HepG2 (cell line): ENCODE data around the gene MTSS2. TPM values are rescaled to one million over a fixed set of nuclear protein-coding genes. Genes with fewer than 3 reads are reported as not detected.
A peak's percentile ranks its signal among the peaks of the same experiment; 100 is the strongest.

Experiments used
- DDIT3 ChIP-seq: sonication (generic); formaldehyde crosslinking; IDR thresholded peaks from 2 replicates; pipeline ENCODE4 v1.4.0; 2020; ENCODE audit warnings: mild to moderate bottlenecking, missing genetic modification reagents
- ELF1 ChIP-seq: sonication (generic); formaldehyde crosslinking; IDR thresholded peaks from 2 replicates; pipeline ENCODE4 v1.4.0; 2020; ENCODE audit warnings: missing genetic modification reagents
- FOXC1 ChIP-seq: sonication (generic); formaldehyde crosslinking; IDR thresholded peaks from 2 replicates; pipeline ENCODE4 v1.8.0; 2022; ENCODE audit warnings: mild to moderate bottlenecking, missing genetic modification reagents, borderline replicate concordance
- GTF2F1 ChIP-seq: fragments of 150-350 bp; IDR thresholded peaks from 2 replicates; pipeline ENCODE4 v1.6.1; 2014; ENCODE audit warnings: low read length
- IRX3 ChIP-seq: sonication (generic); formaldehyde crosslinking; IDR thresholded peaks from 2 replicates; pipeline ENCODE4 v1.8.1; 2023; ENCODE audit warnings: mild to moderate bottlenecking, low read depth, missing genetic modification reagents, borderline replicate concordance
- KDM3A ChIP-seq: IDR thresholded peaks from 2 replicates; pipeline ENCODE4 v1.6.1; 2018; ENCODE audit warnings: low read depth, missing compliant biosample characterization
- MYPOP ChIP-seq: sonication (generic); formaldehyde crosslinking; IDR thresholded peaks from 2 replicates; pipeline ENCODE4 v1.8.1; 2023; ENCODE audit warnings: mild to moderate bottlenecking, moderate library complexity, missing genetic modification reagents
- NR0B2 ChIP-seq: sonication (generic); formaldehyde crosslinking; IDR thresholded peaks from 2 replicates; pipeline ENCODE4 v1.4.0; 2020; ENCODE audit warnings: mild to moderate bottlenecking, missing genetic modification reagents
- NR2F2 ChIP-seq: IDR thresholded peaks from 2 replicates; pipeline ENCODE4 v1.6.1; 2012; ENCODE audit warnings: low read depth, inconsistent platforms, borderline replicate concordance
- TAF1 ChIP-seq: sonication (generic); formaldehyde crosslinking; IDR thresholded peaks from 2 replicates; pipeline ENCODE4 v1.4.0; 2020; ENCODE audit warnings: missing genetic modification reagents
- TBL1XR1 ChIP-seq: fragments of 150-350 bp; IDR thresholded peaks from 2 replicates; pipeline ENCODE4 v1.6.1; 2014; ENCODE audit warnings: borderline replicate concordance, low read length; ENCODE audit not compliant: partially characterized antibody
- ZFYVE20 ChIP-seq: sonication (generic); formaldehyde crosslinking; IDR thresholded peaks from 2 replicates; pipeline ENCODE4 v1.8.0; 2023; ENCODE audit warnings: low read depth, mild to moderate bottlenecking, moderate library complexity, missing genetic modification reagents, borderline replicate concordance
- ZNF136 ChIP-seq: sonication (generic); formaldehyde crosslinking; IDR thresholded peaks from 2 replicates; pipeline ENCODE4 v1.8.1; 2022; ENCODE audit warnings: low read depth, mild to moderate bottlenecking, moderate library complexity, missing genetic modification reagents
- ZNF232 ChIP-seq: sonication (generic); formaldehyde crosslinking; IDR thresholded peaks from 2 replicates; pipeline ENCODE4 v1.4.0; 2020; ENCODE audit warnings: missing genetic modification reagents, borderline replicate concordance
- ZNF256 ChIP-seq: sonication (generic); formaldehyde crosslinking; conservative IDR thresholded peaks from 2 replicates; pipeline ENCODE4 v1.4.0; 2020; ENCODE audit warnings: missing genetic modification reagents
- ZNF33B ChIP-seq: sonication (generic); formaldehyde crosslinking; IDR thresholded peaks from 2 replicates; pipeline ENCODE4 v1.5.1; 2020; ENCODE audit warnings: mild to moderate bottlenecking, missing genetic modification reagents
- ZNF501 ChIP-seq: sonication (generic); formaldehyde crosslinking; IDR thresholded peaks from 2 replicates; pipeline ENCODE4 v1.5.1; 2020; ENCODE audit warnings: mild to moderate bottlenecking, moderate library complexity, missing genetic modification reagents
- ZNF83 ChIP-seq: sonication (generic); formaldehyde crosslinking; IDR thresholded peaks from 2 replicates; pipeline ENCODE4 v1.4.0; 2020; ENCODE audit warnings: missing genetic modification reagents, mild to moderate bottlenecking, borderline replicate concordance
- polyA plus RNA-seq, 8 experiments: library from polyadenylated mRNA; depleted of rRNA in 3 of 8; stranded (reverse) in 7 of 8; unstranded in 1 of 8; fragments of >200 nt; fragmentation: Illumina TruSeq in 4 of 8; extraction: Trizol in 4 of 8; gene quantifications; 2 replicates each; pipeline versions ENCODE4 v1.2.1 to v1.2.3, GENCODE V29; 2011 to 2016; ENCODE audit warnings: low read depth in 4 of 8, missing spikeins in 1 of 8, mixed read lengths in 1 of 8; ENCODE audit not compliant: insufficient read depth in 1 of 8
- total RNA-seq, 5 experiments: library from RNA; depleted of rRNA; stranded (reverse); fragments of >200 nt; fragmentation: Illumina TruSeq; extraction: Trizol; gene quantifications; 2 replicates each; pipeline ENCODE4 v1.2.3, GENCODE V29; 2016; ENCODE audit warnings: low read depth in 1 of 5
- TF ChIP-seq, protein P1 (sequence below): sonication (generic); formaldehyde crosslinking; IDR thresholded peaks from 2 replicates; pipeline ENCODE4 v1.5.1; 2020; ENCODE audit warnings: mild to moderate bottlenecking, missing genetic modification reagents, borderline replicate concordance
- TF ChIP-seq, protein P2 (sequence below): sonication (generic); formaldehyde crosslinking; IDR thresholded peaks from 2 replicates; pipeline ENCODE4 v1.5.1; 2020; ENCODE audit warnings: mild to moderate bottlenecking, missing genetic modification reagents, moderate library complexity

MTSS2 gene
- total and polyA plus RNA-seq, 2 of the 13 experiments (the other 11 are each of a cell fraction or from before 2014, with no cell fraction given): 132 to 242 TPM

GRCh38 chr16:70725912-70726828 lies 40.3 kb upstream of the MTSS2 start (continued):
- TF ChIP-seq, protein P1, sequence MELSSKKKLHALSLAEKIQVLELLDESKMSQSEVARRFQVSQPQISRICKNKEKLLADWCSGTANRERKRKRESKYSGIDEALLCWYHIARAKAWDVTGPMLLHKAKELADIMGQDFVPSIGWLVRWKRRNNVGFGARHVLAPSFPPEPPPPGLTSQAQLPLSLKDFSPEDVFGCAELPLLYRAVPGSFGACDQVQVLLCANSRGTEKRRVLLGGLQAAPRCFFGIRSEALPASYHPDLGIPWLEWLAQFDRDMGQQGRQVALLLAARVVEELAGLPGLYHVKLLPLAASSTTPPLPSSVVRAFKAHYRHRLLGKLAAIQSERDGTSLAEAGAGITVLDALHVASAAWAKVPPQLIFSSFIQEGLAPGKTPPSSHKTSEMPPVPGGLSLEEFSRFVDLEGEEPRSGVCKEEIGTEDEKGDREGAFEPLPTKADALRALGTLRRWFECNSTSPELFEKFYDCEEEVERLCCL (CRISPR knock-in tag): no peak
- no peak for TF ChIP-seq IRX3 (CRISPR knock-in tag)
- TF ChIP-seq TAF1 (CRISPR knock-in tag): peak; percentile 41; the same call in 1 of the 2 replicates
- no peak for TF ChIP-seq GTF2F1
- TF ChIP-seq TBL1XR1: no peak
- peak; percentile 89; the same call in 1 of the 2 replicates for TF ChIP-seq ZNF33B (CRISPR knock-in tag)
- TF ChIP-seq MYPOP (CRISPR knock-in tag): peak; percentile 11; the same call in 1 of the 2 replicates
- no peak for TF ChIP-seq NR2F2
- TF ChIP-seq NR0B2: peak; percentile 55; the same call in 1 of the 2 replicates
- TF ChIP-seq ZNF501 (CRISPR knock-in tag): peak; percentile 69
- no peak for TF ChIP-seq ELF1 (CRISPR knock-in tag)
- 0 out of 2 replicates have a peak, but pooled peaks have one; percentile 4 for TF ChIP-seq ZNF232 (CRISPR knock-in tag)
- TF ChIP-seq FOXC1 (CRISPR knock-in tag): no peak; the same call in 1 of the 2 replicates
- no peak for TF ChIP-seq DDIT3 (CRISPR knock-in tag)
- no peak for TF ChIP-seq KDM3A (CRISPR knock-in tag)
- TF ChIP-seq, protein P2, sequence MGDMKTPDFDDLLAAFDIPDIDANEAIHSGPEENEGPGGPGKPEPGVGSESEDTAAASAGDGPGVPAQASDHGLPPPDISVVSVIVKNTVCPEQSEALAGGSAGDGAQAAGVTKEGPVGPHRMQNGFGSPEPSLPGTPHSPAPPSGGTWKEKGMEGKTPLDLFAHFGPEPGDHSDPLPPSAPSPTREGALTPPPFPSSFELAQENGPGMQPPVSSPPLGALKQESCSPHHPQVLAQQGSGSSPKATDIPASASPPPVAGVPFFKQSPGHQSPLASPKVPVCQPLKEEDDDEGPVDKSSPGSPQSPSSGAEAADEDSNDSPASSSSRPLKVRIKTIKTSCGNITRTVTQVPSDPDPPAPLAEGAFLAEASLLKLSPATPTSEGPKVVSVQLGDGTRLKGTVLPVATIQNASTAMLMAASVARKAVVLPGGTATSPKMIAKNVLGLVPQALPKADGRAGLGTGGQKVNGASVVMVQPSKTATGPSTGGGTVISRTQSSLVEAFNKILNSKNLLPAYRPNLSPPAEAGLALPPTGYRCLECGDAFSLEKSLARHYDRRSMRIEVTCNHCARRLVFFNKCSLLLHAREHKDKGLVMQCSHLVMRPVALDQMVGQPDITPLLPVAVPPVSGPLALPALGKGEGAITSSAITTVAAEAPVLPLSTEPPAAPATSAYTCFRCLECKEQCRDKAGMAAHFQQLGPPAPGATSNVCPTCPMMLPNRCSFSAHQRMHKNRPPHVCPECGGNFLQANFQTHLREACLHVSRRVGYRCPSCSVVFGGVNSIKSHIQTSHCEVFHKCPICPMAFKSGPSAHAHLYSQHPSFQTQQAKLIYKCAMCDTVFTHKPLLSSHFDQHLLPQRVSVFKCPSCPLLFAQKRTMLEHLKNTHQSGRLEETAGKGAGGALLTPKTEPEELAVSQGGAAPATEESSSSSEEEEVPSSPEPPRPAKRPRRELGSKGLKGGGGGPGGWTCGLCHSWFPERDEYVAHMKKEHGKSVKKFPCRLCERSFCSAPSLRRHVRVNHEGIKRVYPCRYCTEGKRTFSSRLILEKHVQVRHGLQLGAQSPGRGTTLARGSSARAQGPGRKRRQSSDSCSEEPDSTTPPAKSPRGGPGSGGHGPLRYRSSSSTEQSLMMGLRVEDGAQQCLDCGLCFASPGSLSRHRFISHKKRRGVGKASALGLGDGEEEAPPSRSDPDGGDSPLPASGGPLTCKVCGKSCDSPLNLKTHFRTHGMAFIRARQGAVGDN (CRISPR knock-in tag): peak; percentile 85
- peak; percentile 52; the same call in 1 of the 2 replicates for TF ChIP-seq ZNF136
- TF ChIP-seq ZNF83: no peak
- no peak for TF ChIP-seq ZNF256
- TF ChIP-seq ZFYVE20: no peak
